Thymus (tissue), 11 donors: ENCODE data around the gene TUT4. TPM values are rescaled to one million over a fixed set of nuclear protein-coding genes. Genes with fewer than 3 reads are reported as not detected.
A peak's percentile ranks its signal among the peaks of the same experiment; 100 is the strongest.

Source experiments
- DNase-seq, 9 donors: peaks; one replicate each; pipeline ENCODE4 v3.0.0-alpha.2; 2013; ENCODE audit warnings: low spot score in 9 of 9, low read depth in 6 of 9, missing footprints in 1 of 9
- H3K27ac ChIP-seq, 2 donors: one replicate each; pipeline ENCODE4 v1.5.1; 2013; ENCODE audit warnings: control low read depth in 1 of 2, low read depth in 1 of 2, low read length in 1 of 2, mild to moderate bottlenecking in 1 of 2, moderate library complexity in 1 of 2
- H3K27me3 ChIP-seq, 2 donors: one replicate each; pipeline ENCODE4 v1.5.1; 2013; ENCODE audit warnings: low read length in 1 of 2; ENCODE audit not compliant: control insufficient read depth in 2 of 2, insufficient read depth in 1 of 2
- H3K36me3 ChIP-seq, 2 donors: one replicate each; pipeline ENCODE4 v1.5.1; 2013; ENCODE audit warnings: low read length in 1 of 2, mild to moderate bottlenecking in 1 of 2, moderate library complexity in 1 of 2; ENCODE audit not compliant: control insufficient read depth in 2 of 2, insufficient read depth in 2 of 2
- H3K4me1 ChIP-seq, 2 donors: one replicate each; pipeline ENCODE4 v1.5.1; 2013; ENCODE audit warnings: low read length in 2 of 2; ENCODE audit not compliant: control insufficient read depth in 2 of 2, insufficient read depth in 2 of 2
- H3K4me3 ChIP-seq, 2 donors: one replicate each; pipeline ENCODE4 v1.5.1; 2013; ENCODE audit warnings: low read length in 2 of 2, control low read depth in 1 of 2, mild to moderate bottlenecking in 1 of 2
- H3K9me3 ChIP-seq, 2 donors: one replicate each; pipeline ENCODE4 v1.5.1; 2013; ENCODE audit warnings: low read length in 1 of 2, mild to moderate bottlenecking in 1 of 2; ENCODE audit not compliant: control insufficient read depth in 2 of 2, insufficient read depth in 1 of 2
- WGBS: extraction: QIAGEN DNeasy Blood & Tissue Kit; methylation state at CpG from one replicate; pipeline ENCODE4 v1.1.7; 2013; 5-methylcytosine and 5-hydroxymethylcytosine counted together
- polyA plus RNA-seq: library from polyadenylated mRNA; stranded (reverse); fragments of 200-250 nt; gene quantifications from one replicate; pipeline ENCODE4 v1.2.3, GENCODE V29; 2013
- total RNA-seq: library from RNA; stranded (reverse); fragments of 120-200 nt; gene quantifications from one replicate; pipeline ENCODE4 v1.2.4, GENCODE V29; 2013
- donor health status: healthy.

TUT4 gene
- total and polyA plus RNA-seq, 2 donors = 40.2 to 91.7 TPM

DNA sequence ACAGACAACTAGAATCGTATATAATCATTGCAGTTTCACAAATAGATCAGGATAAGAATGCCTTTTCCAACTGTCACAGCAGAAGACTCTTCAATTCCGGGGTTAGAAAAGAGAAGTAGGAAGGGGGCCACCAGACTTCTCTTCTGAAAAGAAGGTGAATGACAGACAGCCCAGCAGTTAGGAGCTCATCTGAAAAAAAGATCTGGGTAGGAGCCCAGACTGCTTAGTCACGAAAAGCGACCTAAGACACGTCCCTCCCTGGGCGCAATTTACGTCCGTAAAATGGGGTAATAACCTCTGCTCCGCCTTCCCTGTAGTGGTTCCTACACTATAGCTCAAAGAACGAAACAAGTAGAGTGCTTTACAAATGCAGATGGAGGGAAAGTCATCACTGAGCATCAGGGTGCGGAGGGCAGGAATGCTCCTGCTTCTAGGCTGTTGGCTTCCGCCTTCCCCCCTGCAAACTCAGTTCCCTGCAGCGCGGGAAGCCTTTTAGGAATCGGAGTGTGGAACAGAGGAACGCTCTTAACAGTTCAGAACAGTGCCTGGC lies 149.3 kb downstream of the TUT4 start:
- H3K27me3 ChIP-seq = no peaks in the 10 kb centered on the region
- peak in 5 of 9 donors; percentile 16 to 66 (median 37) for DNase-seq
- H3K4me1 ChIP-seq = peaks cover 9 to 17% of the 10 kb centered on the region in 2 donors
- WGBS = under 1% methylated on average over 16 of the region's 16 CpGs
- H3K27ac ChIP-seq = peak overlapping the region in 1 of 2 donors; percentile 96
- H3K4me3 ChIP-seq = peak overlapping the region; percentile 75 to 81
- no peaks in the 10 kb centered on the region for H3K9me3 ChIP-seq
- H3K36me3 ChIP-seq = peaks cover 9 to 48% of the 10 kb centered on the region in 2 donors

DNA sequence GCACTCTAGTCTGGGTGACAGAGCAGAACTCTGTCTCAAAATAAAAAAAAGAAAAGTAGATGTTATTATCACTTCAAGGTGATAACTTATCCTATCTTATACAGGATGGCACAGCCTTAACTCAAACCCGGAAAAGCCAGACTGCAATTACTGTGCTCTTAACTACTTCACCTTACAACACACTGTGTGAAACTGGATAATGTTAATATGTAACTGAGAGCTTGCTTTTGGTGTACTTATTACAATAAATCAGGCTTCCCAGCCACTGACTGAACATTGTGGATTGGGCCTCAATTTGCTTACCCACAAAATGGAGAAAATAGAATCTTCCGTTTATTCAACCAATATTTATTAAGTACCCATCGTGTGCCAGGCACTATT lies 150.0 kb downstream of the TUT4 start:
- WGBS = 92% methylated on average over 3 of the region's 3 CpGs
- H3K36me3 ChIP-seq = peaks cover 4 to 40% of the 10 kb centered on the region in 2 donors
- H3K4me3 ChIP-seq = peak overlapping the region in 1 of 2 donors; percentile 75
- H3K9me3 ChIP-seq = no peaks in the 10 kb centered on the region
- H3K27ac ChIP-seq = no peak overlapping the region
- H3K27me3 ChIP-seq = no peaks in the 10 kb centered on the region
- DNase-seq = no peak
- H3K4me1 ChIP-seq = peaks cover 9 to 17% of the 10 kb centered on the region in 2 donors

DNA sequence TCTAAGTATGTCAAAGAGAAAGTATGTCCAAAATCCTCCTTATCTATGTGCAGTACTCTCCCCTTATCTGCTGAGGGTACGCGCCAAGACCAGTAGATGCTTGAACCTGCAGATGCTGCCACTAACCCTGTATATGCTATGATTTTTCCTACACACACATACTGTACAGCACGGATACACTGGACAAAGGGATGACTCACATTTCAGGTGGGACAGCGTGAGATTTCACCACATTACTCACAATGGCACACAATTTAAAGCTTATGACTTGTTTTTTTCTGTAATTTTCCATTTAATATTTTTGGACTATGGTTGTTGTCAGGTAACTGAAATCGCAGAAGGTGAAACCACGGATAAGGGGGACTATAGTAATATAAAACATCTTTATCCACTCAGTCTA lies 152.8 kb downstream of the TUT4 start:
- no peak for DNase-seq
- Histone ChIP-seq H3K27me3 (no peaks in the 10 kb centered on the region), H3K4me1 (peaks cover 6 to 14% of the 10 kb centered on the region in 2 donors), H3K4me3 (no peak overlapping the region), H3K9me3 (no peaks in the 10 kb centered on the region), H3K36me3 (peaks cover 9 to 48% of the 10 kb centered on the region in 2 donors), H3K27ac (no peak overlapping the region)
- WGBS = 92% methylated on average over 6 of the region's 6 CpGs

DNA sequence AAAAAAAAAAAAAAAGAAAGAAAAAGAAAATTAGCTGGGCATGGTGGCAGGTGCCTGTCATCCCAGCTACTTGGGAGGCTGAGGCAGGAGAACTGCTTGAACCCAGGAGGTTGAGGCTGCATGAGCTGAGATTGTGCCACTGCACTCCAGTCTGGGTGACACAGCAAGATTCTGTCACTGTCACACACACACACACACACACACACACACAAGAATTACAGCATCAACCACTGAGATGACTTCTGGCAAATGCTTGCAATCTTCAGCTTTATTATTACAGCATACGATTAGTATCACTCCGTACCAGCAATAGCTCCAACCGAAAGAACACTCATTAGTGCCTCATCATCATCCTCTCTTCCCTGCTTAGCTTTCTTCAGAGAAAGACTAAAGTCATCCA lies 153.3 kb downstream of the TUT4 start:
- no peaks in the 10 kb centered on the region for H3K9me3 ChIP-seq
- no peak for DNase-seq
- peaks cover 6 to 14% of the 10 kb centered on the region in 2 donors for H3K4me1 ChIP-seq
- H3K4me3 ChIP-seq = no peak overlapping the region
- peaks cover 9 to 52% of the 10 kb centered on the region in 2 donors for H3K36me3 ChIP-seq
- WGBS = 97% methylated on average over 3 of the region's 3 CpGs
- H3K27ac ChIP-seq = no peak overlapping the region
- H3K27me3 ChIP-seq = no peaks in the 10 kb centered on the region

DNA sequence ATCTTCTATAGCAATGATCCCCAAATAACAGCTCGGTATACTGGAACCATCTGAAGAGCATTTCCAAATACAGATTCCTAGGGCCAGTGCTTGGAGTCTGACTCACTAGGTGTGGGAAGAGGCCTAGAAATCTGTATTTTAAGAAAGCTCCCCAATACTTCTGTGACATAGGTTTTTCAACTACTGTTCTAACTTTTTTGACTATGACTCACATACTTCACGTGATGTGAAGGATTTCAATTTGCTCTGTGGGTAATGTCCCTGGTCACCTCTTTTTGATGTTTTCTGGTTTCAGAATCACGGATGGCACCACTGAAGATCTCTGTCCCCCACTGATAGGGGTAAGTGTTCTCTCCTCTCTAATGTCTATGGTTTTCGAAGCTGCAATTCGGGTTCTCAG lies 159.7 kb downstream of the TUT4 start:
- H3K36me3 ChIP-seq = peaks cover 19 to 61% of the 10 kb centered on the region in 2 donors
- WGBS = 98% methylated on average over 5 of the region's 5 CpGs

DNA sequence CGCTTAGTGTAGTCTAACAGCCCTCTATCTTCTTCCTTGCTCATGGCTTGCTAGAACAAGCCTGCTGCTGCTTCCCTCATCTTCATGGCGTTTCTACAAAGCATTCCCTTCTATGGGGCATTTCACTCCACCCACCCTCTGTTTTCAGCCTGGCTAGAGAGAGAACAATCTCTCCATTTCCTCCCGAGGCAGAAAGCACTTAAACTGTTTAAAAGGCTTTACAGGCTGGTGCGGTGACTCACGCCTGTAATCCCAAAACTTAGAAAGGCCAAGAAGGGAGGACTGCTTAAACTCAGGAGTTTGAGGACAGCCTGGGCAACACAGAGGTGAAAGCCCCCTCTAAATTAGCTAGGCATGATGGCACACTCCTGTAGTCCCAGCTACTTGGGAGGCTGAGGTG lies 166.4 kb downstream of the TUT4 start:
- no peak overlapping the region for H3K27ac ChIP-seq

More for the DNA sequence above, 159.7 kb downstream of the TUT4 start:
- Histone ChIP-seq H3K9me3 (no peaks in the 10 kb centered on the region), H3K27me3 (no peaks in the 10 kb centered on the region), H3K27ac (no peak overlapping the region), H3K4me1 (no peaks in the 10 kb centered on the region), H3K4me3 (no peak overlapping the region)
- DNase-seq = no peak

DNA sequence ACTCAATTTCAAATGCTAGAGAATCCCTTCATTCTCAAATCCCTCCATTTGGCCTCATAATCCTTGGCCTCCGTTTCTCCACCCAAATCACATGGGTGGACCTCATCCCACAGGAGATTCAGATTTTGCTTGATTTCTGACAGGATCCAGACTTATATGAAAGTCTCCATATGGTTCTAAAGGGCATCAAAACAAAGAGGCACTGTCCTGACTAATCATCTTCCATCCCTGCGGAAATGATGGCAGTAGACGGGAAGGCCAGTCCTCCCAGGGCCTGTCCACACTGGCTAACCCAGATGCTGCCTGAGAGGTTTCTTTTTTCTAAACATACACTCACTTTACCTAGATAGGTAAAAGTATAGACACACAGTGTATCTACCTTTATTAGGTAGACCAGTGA lies 167.5 kb downstream of the TUT4 start:
- no peak overlapping the region for H3K4me3 ChIP-seq
- no peak overlapping the region for H3K27ac ChIP-seq
- no peaks in the 10 kb centered on the region for H3K9me3 ChIP-seq
- no peaks in the 10 kb centered on the region for H3K4me1 ChIP-seq
- DNase-seq = no peak
- peaks cover 52 to 85% of the 10 kb centered on the region in 2 donors for H3K36me3 ChIP-seq
- WGBS = over 99% methylated on average over 3 of the region's 3 CpGs
- H3K27me3 ChIP-seq = no peaks in the 10 kb centered on the region

More for the DNA sequence above, 166.4 kb downstream of the TUT4 start:
- Histone ChIP-seq H3K36me3 (peaks cover 45 to 76% of the 10 kb centered on the region in 2 donors), H3K4me1 (no peaks in the 10 kb centered on the region), H3K9me3 (no peaks in the 10 kb centered on the region), H3K27me3 (no peaks in the 10 kb centered on the region), H3K4me3 (no peak overlapping the region)
- no peak for DNase-seq
- 94% methylated on average over 5 of the region's 5 CpGs for WGBS

Other genes starting within 250 kb of the TUT4 start
- gene CC2D1B, start 186.9 kb downstream of the TUT4 start, total RNA-seq = 19.4 TPM
- gene CC2D1B, start 186.9 kb downstream of the TUT4 start, polyA plus RNA-seq = 36.4 TPM
- gene ORC1, start 148.7 kb downstream of the TUT4 start, total RNA-seq = 15.0 TPM
- 0.96 TPM for gene ORC1, start 148.7 kb downstream of the TUT4 start, polyA plus RNA-seq
- 39.4 TPM for gene PRPF38A, start 148.5 kb downstream of the TUT4 start, total RNA-seq
- gene PRPF38A, start 148.5 kb downstream of the TUT4 start, polyA plus RNA-seq = 25.4 TPM
- gene GPX7, start 49.3 kb upstream of the TUT4 start, total RNA-seq = 30.9 TPM
- 22.2 TPM for gene GPX7, start 49.3 kb upstream of the TUT4 start, polyA plus RNA-seq
- gene SHISAL2A, start 80.1 kb upstream of the TUT4 start, total RNA-seq = 0.61 TPM
- gene SHISAL2A, start 80.1 kb upstream of the TUT4 start, polyA plus RNA-seq = 2.6 TPM
- 4.0 TPM for gene COA7, start 145.3 kb upstream of the TUT4 start, total RNA-seq
- 4.7 TPM for gene COA7, start 145.3 kb upstream of the TUT4 start, polyA plus RNA-seq
- 10.8 TPM for gene ZYG11B, start 173.4 kb upstream of the TUT4 start, total RNA-seq
- 9.0 TPM for gene ZYG11B, start 173.4 kb upstream of the TUT4 start, polyA plus RNA-seq